ENCODE measurements around the gene EFHC1. TPM values are rescaled to one million over a fixed set of nuclear protein-coding genes. Genes with fewer than 3 reads are reported as not detected.

Gene EFHC1
- polyA plus RNA-seq, 1 donor from 2014 or later, result 173 TPM

DNA sequence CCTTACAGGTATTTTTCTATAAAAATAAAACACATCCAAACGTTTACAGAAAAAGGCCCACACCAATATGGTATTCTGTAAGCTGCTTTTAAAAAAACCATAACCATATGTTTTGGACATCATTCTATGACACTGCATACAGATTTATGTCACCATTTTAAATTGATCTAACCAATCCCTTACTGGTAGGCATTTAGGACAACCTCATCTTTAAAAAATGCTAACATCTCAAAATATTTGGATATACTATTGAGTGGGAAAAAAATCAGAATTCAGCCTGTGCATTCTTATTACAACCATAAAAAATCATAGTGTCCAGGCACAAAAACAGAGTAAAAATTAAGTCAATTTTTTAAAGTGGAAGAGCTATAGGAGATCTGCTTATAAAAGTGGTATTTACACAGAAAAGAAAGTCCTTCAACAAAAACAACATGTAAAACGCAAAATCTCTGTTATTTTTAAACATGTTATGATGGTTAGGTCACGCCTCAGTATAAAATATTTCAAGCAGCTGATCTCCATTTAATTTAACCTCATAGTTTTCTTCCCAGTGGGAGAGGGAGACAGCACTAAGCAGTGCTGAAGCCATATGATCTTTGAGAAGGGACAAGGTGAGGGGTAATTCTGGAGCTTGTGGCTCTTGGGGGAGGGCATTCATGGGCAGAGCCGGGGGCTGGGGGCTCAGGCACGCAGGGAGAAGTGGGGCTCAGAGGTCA is 135.5 kb downstream of the EFHC1 start (continued):
- TF ChIP-seq RAD21 (conservative IDR thresholded peaks at IDR 0.05), result no peak

- Histone ChIP-seq H2AFZ (ENCODE audit: low read depth, low read length) (no peak overlapping the region), H3K4me2 (ENCODE audit: low read length) (no peak overlapping the region), H3K9me2 (ENCODE audit: insufficient read depth, low read length) (no peaks in the 10 kb centered on the region), H3K27me3 (ENCODE audit: insufficient read depth, low read depth, low read length) (no peaks in the 10 kb centered on the region), H3K9ac (ENCODE audit: low read length) (no peak overlapping the region), H3K27ac (ENCODE audit: low read length) (no peak overlapping the region), H3F3A (ENCODE audit: insufficient read depth, low read length, poor library complexity, severe bottlenecking) (no peaks in the 10 kb centered on the region), H3K9me3 (ENCODE audit: low read length) (no peaks in the 10 kb centered on the region), H3K79me2 (replicated peaks; ENCODE audit: insufficient read depth, low read length) (no peaks in the 10 kb centered on the region), H3K36me3 (ENCODE audit: insufficient read depth, low read length) (no peaks in the 10 kb centered on the region), H4K20me1 (ENCODE audit: insufficient read depth) (no peaks in the 10 kb centered on the region), H3K4me3 (ENCODE audit: low read length) (no peak overlapping the region)
- TF ChIP-seq MXI1 (conservative IDR thresholded peaks at IDR 0.05; ENCODE audit: poor library complexity, severe bottlenecking), result no peak
- no peak for TF ChIP-seq TAF1 (IDR thresholded peaks at IDR 0.05; ENCODE audit: low read depth)
- TF ChIP-seq, protein P1, sequence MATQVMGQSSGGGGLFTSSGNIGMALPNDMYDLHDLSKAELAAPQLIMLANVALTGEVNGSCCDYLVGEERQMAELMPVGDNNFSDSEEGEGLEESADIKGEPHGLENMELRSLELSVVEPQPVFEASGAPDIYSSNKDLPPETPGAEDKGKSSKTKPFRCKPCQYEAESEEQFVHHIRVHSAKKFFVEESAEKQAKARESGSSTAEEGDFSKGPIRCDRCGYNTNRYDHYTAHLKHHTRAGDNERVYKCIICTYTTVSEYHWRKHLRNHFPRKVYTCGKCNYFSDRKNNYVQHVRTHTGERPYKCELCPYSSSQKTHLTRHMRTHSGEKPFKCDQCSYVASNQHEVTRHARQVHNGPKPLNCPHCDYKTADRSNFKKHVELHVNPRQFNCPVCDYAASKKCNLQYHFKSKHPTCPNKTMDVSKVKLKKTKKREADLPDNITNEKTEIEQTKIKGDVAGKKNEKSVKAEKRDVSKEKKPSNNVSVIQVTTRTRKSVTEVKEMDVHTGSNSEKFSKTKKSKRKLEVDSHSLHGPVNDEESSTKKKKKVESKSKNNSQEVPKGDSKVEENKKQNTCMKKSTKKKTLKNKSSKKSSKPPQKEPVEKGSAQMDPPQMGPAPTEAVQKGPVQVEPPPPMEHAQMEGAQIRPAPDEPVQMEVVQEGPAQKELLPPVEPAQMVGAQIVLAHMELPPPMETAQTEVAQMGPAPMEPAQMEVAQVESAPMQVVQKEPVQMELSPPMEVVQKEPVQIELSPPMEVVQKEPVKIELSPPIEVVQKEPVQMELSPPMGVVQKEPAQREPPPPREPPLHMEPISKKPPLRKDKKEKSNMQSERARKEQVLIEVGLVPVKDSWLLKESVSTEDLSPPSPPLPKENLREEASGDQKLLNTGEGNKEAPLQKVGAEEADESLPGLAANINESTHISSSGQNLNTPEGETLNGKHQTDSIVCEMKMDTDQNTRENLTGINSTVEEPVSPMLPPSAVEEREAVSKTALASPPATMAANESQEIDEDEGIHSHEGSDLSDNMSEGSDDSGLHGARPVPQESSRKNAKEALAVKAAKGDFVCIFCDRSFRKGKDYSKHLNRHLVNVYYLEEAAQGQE (IDR thresholded peaks at IDR 0.05; ENCODE audit: borderline replicate concordance), result no peak
- no peak for TF ChIP-seq EZH2 (IDR thresholded peaks at IDR 0.05; ENCODE audit: borderline replicate concordance, insufficient read depth, low read length, poor library complexity, severe bottlenecking)
- no peak for TF ChIP-seq RAD21 (conservative IDR thresholded peaks at IDR 0.05)
- TF ChIP-seq POLR2AphosphoS5 (IDR thresholded peaks at IDR 0.05), result no peak
- TF ChIP-seq SMC3 (conservative IDR thresholded peaks at IDR 0.05; ENCODE audit: poor library complexity), result no peak
- no peak for TF ChIP-seq EP300 (conservative IDR thresholded peaks at IDR 0.05; ENCODE audit: poor library complexity, severe bottlenecking)
- TF ChIP-seq CTCF (IDR thresholded peaks at IDR 0.05; ENCODE audit: poor library complexity, severe bottlenecking), result no peak
These were observed 137.5 kb downstream of the EFHC1 start for GRCh38 chr6:52557389-52558265.

Measured in neural cell (in vitro differentiated cells).